HG03280 (cell line): Measurements from ENCODE around the gene L1TD1.
"Not testable (repeated sequence)": the region's sequence is repeated elsewhere in the genome, so short reads cannot be mapped to it uniquely, and the experiment has no call there.

ENCODE experiments used
- ATAC-seq: cut with Tn5 transposase; IDR thresholded peaks from one replicate; pipeline ENCODE4 v1.9.1; 2021; ENCODE audit warnings: mild to moderate bottlenecking, moderate library complexity; ENCODE audit not compliant: unreplicated experiment

Gene L1TD1

GRCh38 chr1:62232871-62233278 lies 38.2 kb downstream of the L1TD1 start:
- ATAC-seq = no peak

- no peak for ATAC-seq
These were observed 39.3 kb downstream of the L1TD1 start for GRCh38 chr1:62233926-62234450.

- no peak for ATAC-seq
These were observed 40.0 kb downstream of the L1TD1 start for GRCh38 chr1:62234688-62235087.

- no peak for ATAC-seq
These were observed 40.9 kb downstream of the L1TD1 start for GRCh38 chr1:62235576-62235975.

- no peak for ATAC-seq
These were observed 42.7 kb downstream of the L1TD1 start for GRCh38 chr1:62237361-62237760.

GRCh38 chr1:62237950-62238374 lies 43.3 kb downstream of the L1TD1 start:
- no peak for ATAC-seq

- ATAC-seq = no peak
These were observed 43.9 kb downstream of the L1TD1 start for GRCh38 chr1:62238507-62238906.

- not testable (repeated sequence) for ATAC-seq
These were observed 45.2 kb downstream of the L1TD1 start for GRCh38 chr1:62239652-62240403.

GRCh38 chr1:62240651-62241370 lies 46.2 kb downstream of the L1TD1 start:
- ATAC-seq = no peak

GRCh38 chr1:62241371-62242131 lies 46.9 kb downstream of the L1TD1 start:
- ATAC-seq = no peak

GRCh38 chr1:62244380-62244779 lies 49.7 kb downstream of the L1TD1 start:
- ATAC-seq = not testable (repeated sequence)

GRCh38 chr1:62245201-62245600 lies 50.6 kb downstream of the L1TD1 start:
- no peak for ATAC-seq

- no peak for ATAC-seq
These were observed 52.9 kb downstream of the L1TD1 start for GRCh38 chr1:62247391-62248168.

GRCh38 chr1:62250126-62250726 lies 55.6 kb downstream of the L1TD1 start:
- no peak for ATAC-seq

- ATAC-seq = no peak
These were observed 64.9 kb downstream of the L1TD1 start for GRCh38 chr1:62259551-62259950.

- no peak for ATAC-seq
These were observed 66.0 kb downstream of the L1TD1 start for GRCh38 chr1:62260688-62261087.
